Stomach (tissue), 4 donors: ENCODE results near the gene NR5A1.

Experiments
- POLR2A ChIP-seq, 4 donors: fragments of 450-650 bp; IDR thresholded peaks; one replicate each; pipeline ENCODE4 v1.6.1; 2016; ENCODE audit warnings: antibody characterized with exemption in 4 of 4, control low read depth in 2 of 4, mild to moderate bottlenecking in 1 of 4, moderate library complexity in 1 of 4
- POLR2AphosphoS5 ChIP-seq, 3 donors: sonication (generic); formaldehyde crosslinking; IDR thresholded peaks; one replicate each; pipeline ENCODE4 v1.6.1; 2016; ENCODE audit warnings: antibody characterized with exemption in 3 of 3
- TF ChIP-seq, protein P1 (sequence below), 7 experiments: fragments of 450-650 bp in 4 of 7; fragments of 200-600 bp in 3 of 7; sonication (generic) in 3 of 7; IDR thresholded peaks; one replicate each; pipeline ENCODE4 v1.5.1; 2016 to 2019; ENCODE audit warnings: antibody characterized with exemption in 7 of 7, control low read depth in 2 of 7, mild to moderate bottlenecking in 1 of 7

DNA sequence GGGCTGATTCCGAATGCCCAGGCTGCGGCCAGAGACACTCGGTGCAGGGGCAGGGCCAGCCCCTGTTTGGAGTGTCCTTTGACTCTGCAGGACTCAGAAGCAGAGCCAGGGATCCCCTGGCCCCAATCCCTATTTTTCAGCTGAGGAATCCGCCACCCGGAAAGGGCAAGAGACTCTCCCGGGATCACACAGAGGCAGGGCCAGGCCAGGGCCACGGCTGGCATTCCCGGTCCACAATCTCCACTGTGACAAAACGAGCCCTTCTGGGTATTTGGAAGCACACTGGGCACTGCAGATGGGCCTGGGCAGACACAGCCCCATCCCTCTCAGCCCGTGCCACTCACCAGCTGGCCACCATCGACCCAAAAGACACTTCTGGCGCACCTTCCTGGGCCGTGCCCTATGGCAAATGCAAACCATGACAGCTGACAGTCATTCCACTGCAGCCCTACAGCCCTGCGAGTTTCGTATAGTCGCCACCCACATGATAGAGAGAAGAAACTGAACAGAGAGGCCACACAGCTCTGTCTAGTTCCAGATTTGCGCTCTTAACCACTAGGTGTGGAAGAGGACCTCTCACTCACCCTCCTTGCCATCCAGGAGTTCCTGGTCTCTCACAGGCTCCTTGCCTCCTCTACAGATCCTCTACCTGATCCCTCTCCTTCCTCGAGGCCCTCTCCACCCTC is 13.3 kb downstream of the NR5A1 start:
- TF ChIP-seq, protein P1, sequence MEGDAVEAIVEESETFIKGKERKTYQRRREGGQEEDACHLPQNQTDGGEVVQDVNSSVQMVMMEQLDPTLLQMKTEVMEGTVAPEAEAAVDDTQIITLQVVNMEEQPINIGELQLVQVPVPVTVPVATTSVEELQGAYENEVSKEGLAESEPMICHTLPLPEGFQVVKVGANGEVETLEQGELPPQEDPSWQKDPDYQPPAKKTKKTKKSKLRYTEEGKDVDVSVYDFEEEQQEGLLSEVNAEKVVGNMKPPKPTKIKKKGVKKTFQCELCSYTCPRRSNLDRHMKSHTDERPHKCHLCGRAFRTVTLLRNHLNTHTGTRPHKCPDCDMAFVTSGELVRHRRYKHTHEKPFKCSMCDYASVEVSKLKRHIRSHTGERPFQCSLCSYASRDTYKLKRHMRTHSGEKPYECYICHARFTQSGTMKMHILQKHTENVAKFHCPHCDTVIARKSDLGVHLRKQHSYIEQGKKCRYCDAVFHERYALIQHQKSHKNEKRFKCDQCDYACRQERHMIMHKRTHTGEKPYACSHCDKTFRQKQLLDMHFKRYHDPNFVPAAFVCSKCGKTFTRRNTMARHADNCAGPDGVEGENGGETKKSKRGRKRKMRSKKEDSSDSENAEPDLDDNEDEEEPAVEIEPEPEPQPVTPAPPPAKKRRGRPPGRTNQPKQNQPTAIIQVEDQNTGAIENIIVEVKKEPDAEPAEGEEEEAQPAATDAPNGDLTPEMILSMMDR (IDR thresholded peaks at IDR 0.05), result no peak
- TF ChIP-seq POLR2A (IDR thresholded peaks at IDR 0.05) (no peak), POLR2AphosphoS5 (IDR thresholded peaks at IDR 0.05) (no peak)
